Brain microvascular endothelial cell (primary cell): Measurements from ENCODE around the gene TNS3.

Experiments
- DNase-seq: peaks from one replicate; pipeline ENCODE4 v3.0.0-alpha.2; 2020
- H3K27ac ChIP-seq: fragments of 250-450 bp; sonication (Bioruptor Pico); 2 replicates; pipeline ENCODE4 v1.5.1; 2020; ENCODE audit warnings: mild to moderate bottlenecking, moderate library complexity
- H3K27me3 ChIP-seq: fragments of 250-450 bp; sonication (Bioruptor Pico); replicated peaks from 2 replicates; pipeline ENCODE4 v1.5.1; 2020; ENCODE audit warnings: mild to moderate bottlenecking
- H3K36me3 ChIP-seq: fragments of 250-450 bp; sonication (Bioruptor Pico); replicated peaks from 2 replicates; pipeline ENCODE4 v1.5.1; 2020; ENCODE audit warnings: mild to moderate bottlenecking
- H3K4me3 ChIP-seq: 2 replicates; pipeline ENCODE4 v1.5.1; 2011; ENCODE audit warnings: low read depth, mild to moderate bottlenecking, control low read depth, low read length, moderate library complexity
- in situ Hi-C: cut with HindIII; loops from 2 replicates; pipeline ENCODE4 v1.10.0; 2017; ENCODE audit warnings: low sequenced_read_pairs, low pct_ligation_motif_present
- TF ChIP-seq, protein P1 (sequence below): IDR thresholded peaks from 2 replicates; pipeline ENCODE4 v1.5.1; 2011; ENCODE audit warnings: low read depth, mild to moderate bottlenecking, moderate library complexity, low read length, control low read depth, inconsistent platforms; ENCODE audit errors: missing control alignments

The TNS3 gene

DNA sequence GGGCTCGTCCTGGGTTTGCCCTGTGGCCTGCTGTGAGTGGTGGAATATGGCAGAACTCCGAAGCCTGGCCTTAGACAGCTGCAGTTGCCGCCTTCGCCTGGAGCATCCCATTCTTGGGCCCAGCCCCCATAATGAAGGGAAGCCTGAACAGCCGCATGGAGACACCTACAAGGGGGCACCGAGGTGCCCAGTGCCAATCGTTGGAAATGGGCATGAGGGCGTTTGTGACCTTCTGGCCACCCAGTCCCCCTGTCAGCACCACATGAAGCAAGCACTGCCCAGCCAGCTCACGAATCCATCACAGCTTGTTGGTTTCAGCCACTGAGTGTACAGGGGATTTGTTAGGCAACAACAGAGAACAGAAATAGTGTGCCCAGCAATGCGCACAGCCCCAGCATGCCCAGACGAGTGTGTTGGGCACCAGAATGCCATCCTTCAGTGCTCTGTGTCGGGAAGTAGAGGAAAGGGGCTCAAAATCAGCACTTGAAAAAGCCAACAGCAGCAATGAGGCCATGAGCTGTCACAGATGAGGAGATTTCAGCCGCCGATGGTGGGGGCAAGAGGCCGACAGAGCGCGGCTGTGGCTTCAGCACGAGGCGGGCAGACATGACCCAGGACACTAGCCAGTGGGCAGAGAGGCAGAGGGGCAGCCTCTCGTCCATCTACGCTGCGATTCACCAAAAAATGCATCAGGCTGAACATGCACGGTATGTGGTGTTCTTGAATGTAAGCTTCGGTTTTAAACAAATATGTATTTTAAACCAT is 91.2 kb downstream of the TNS3 start:
- H3K27me3 ChIP-seq = no peaks in the 10 kb centered on the region
- no peak overlapping the region for H3K4me3 ChIP-seq
- in situ Hi-C loops = no loop called here
- H3K36me3 ChIP-seq = no peaks in the 10 kb centered on the region
- H3K27ac ChIP-seq = no peak overlapping the region
- DNase-seq = no peak
- TF ChIP-seq, protein P1, sequence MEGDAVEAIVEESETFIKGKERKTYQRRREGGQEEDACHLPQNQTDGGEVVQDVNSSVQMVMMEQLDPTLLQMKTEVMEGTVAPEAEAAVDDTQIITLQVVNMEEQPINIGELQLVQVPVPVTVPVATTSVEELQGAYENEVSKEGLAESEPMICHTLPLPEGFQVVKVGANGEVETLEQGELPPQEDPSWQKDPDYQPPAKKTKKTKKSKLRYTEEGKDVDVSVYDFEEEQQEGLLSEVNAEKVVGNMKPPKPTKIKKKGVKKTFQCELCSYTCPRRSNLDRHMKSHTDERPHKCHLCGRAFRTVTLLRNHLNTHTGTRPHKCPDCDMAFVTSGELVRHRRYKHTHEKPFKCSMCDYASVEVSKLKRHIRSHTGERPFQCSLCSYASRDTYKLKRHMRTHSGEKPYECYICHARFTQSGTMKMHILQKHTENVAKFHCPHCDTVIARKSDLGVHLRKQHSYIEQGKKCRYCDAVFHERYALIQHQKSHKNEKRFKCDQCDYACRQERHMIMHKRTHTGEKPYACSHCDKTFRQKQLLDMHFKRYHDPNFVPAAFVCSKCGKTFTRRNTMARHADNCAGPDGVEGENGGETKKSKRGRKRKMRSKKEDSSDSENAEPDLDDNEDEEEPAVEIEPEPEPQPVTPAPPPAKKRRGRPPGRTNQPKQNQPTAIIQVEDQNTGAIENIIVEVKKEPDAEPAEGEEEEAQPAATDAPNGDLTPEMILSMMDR = no peak

DNA sequence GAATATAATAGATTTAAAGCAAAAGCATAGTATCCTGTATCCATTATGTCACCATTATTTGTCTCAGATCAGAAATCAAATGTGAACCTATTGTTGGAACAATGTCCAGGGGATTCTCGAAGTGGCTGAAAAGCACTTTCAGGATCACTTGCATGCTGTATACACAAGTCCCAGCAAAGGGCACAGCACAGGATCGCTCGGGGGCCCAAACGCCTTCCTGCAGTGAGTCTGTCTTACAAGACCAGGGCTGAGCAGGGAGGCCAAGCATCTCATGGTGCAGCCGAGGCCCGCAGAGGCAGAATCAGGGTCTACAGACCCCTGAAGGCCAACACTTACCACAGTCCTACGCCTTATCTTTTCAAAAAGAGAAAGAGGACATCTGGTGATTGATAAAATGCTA is 92.3 kb downstream of the TNS3 start:
- H3K4me3 ChIP-seq = no peak overlapping the region
- in situ Hi-C loops = no loop called here
- DNase-seq = no peak
- no peaks in the 10 kb centered on the region for H3K27me3 ChIP-seq
- TF ChIP-seq, protein P1 = no peak
- H3K27ac ChIP-seq = no peak overlapping the region
- no peaks in the 10 kb centered on the region for H3K36me3 ChIP-seq

GRCh38 chr7:47488969-47489342 is 93.0 kb downstream of the TNS3 start:
- H3K27me3 ChIP-seq = no peaks in the 10 kb centered on the region
- DNase-seq = no peak
- TF ChIP-seq, protein P1 = no peak
- H3K4me3 ChIP-seq = no peak overlapping the region
- no peak overlapping the region for H3K27ac ChIP-seq
- no peaks in the 10 kb centered on the region for H3K36me3 ChIP-seq
- in situ Hi-C loops = no loop called here

GRCh38 chr7:47488201-47488968 is 93.5 kb downstream of the TNS3 start:
- no peak overlapping the region for H3K27ac ChIP-seq
- no peaks in the 10 kb centered on the region for H3K36me3 ChIP-seq
- H3K4me3 ChIP-seq = no peak overlapping the region
- TF ChIP-seq, protein P1 = no peak
- DNase-seq = no peak
- H3K27me3 ChIP-seq = no peaks in the 10 kb centered on the region
- in situ Hi-C loops = no loop called here

DNA sequence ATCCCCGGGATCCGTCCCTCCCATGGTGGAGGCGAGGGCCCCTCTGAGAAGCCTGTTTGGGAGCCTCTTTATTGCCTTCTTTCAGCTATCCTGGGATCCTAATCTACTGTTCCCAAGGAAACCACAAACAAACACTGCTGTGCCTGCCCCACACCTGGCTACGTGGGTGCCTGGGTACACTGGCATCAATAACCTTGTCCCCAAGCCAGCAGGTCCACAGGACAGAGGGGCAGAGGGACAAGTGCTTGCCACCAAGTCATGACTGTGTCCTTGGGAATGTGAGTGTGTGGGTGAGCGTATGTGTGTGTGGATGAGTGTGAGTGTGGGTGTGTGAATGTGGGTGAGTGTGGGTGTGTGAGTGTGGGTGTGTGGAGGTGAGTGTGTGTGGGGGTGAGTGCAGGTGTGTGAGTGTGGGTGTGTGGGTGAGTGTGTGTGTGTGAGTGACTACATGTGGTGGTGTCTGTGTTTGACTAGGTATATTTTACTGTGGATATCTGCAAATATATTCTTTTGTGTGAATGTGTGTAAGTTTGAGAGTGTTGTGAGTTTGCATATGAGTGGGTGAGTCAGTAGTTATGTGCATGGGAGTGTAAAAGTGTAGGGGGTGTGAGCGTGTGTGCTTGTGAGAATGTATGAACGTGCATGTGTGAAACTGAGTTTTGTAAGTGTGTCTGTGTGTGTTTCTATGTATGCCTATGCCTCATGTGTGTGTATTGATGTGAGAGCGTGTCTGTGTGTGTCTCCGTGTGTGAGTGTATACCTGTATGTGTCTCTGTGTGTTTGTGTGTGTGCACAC is 96.1 kb downstream of the TNS3 start:
- H3K36me3 ChIP-seq = no peaks in the 10 kb centered on the region
- no peak overlapping the region for H3K27ac ChIP-seq
- H3K4me3 ChIP-seq = no peak overlapping the region
- TF ChIP-seq, protein P1 = no peak
- in situ Hi-C loops = no loop called here
- H3K27me3 ChIP-seq = no peaks in the 10 kb centered on the region
- no peak for DNase-seq
